DOHH2 (cell line): ENCODE measurements around the gene SMIM21.

Source experiments
- EZH2phosphoT487 ChIP-seq: fragments of 200-600 bp; sonication (generic); IDR thresholded peaks from 2 replicates; pipeline ENCODE4 v1.6.1; 2017; ENCODE audit warnings: borderline replicate concordance, mild to moderate bottlenecking, antibody characterized with exemption, low read length, moderate library complexity, mixed read lengths
- TF ChIP-seq, protein P1 (sequence below): fragments of 200-600 bp; sonication (generic); IDR thresholded peaks from one replicate; pipeline ENCODE4 v1.5.1; 2014; ENCODE audit warnings: antibody characterized with exemption, mild to moderate bottlenecking, low read depth, low read length; ENCODE audit not compliant: poor library complexity, severe bottlenecking

DNA sequence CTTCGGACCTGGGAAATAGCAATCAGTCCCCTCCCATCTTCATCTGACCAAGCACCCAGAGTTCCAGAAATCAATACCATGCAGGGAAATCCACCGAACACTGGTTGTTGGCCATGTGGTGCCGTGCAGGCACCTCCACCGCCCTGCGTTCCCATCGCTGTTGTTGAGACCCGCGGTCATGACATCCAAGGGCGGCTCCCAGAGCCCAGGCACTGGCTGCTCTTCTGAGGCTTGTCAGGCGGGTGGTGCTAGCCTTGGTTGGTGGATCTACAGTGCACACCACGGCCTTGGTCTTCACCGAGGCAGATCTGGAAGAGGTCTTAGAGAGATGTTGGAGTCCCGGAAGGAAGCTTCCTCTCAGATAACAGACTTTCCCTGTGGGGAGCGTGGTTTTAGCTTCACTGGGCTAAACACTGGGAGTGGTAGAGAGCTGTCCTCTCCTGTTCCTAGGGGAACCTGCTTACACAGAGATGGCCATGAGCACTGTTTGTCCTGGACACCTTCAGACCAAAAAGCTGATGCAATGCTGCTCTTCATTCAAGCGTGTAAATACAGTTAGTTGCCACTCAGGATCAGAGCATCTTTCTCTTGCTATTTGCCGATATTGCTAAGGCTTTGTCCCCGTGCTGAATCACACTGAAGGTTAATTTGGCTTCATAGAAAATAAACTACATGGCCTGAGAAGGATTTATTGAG, 58.3 kb downstream of the SMIM21 start:
- TF ChIP-seq, protein P1, sequence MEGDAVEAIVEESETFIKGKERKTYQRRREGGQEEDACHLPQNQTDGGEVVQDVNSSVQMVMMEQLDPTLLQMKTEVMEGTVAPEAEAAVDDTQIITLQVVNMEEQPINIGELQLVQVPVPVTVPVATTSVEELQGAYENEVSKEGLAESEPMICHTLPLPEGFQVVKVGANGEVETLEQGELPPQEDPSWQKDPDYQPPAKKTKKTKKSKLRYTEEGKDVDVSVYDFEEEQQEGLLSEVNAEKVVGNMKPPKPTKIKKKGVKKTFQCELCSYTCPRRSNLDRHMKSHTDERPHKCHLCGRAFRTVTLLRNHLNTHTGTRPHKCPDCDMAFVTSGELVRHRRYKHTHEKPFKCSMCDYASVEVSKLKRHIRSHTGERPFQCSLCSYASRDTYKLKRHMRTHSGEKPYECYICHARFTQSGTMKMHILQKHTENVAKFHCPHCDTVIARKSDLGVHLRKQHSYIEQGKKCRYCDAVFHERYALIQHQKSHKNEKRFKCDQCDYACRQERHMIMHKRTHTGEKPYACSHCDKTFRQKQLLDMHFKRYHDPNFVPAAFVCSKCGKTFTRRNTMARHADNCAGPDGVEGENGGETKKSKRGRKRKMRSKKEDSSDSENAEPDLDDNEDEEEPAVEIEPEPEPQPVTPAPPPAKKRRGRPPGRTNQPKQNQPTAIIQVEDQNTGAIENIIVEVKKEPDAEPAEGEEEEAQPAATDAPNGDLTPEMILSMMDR: no peak
- TF ChIP-seq EZH2phosphoT487: no peak
